Bone marrow (tissue), 2 donors: ENCODE data around the gene DOCK11.
"Not testable (repeated sequence)": the region's sequence is repeated elsewhere in the genome, so short reads cannot be mapped to it uniquely, and the experiment has no call there.

Source experiments
- DNase-seq, 2 donors: peaks; one replicate each; lab custom pipeline; 2025; lab: John Stamatoyannopoulos, UW

DOCK11 gene

GRCh38 chrX:118698516-118699170 lies 203.0 kb downstream of the DOCK11 start:
- DNase-seq, result peak in 1 of 2 donors; percentile 30

DNA sequence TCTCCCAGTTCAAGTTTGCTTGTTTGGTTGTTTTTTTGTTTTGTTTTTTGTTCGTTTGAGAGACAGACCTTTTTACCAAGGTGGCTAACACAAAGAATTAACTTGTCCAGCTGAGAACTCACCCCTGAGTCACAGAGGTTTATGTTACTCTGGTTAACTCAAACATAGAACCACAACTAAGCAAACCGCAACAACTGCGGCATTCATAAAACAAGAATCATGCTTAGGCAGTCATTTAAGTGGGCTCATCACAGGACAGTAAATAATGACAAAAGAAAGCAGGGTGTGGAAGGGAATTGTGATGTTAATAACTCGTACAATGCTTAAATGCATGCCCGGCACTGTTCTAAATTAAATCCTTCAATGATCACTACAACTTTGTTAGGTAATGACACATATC lies 207.1 kb downstream of the DOCK11 start:
- DNase-seq, result no peak

GRCh38 chrX:118706681-118707080 lies 211.1 kb downstream of the DOCK11 start:
- DNase-seq, result no peak

GRCh38 chrX:118714521-118714920 lies 218.9 kb downstream of the DOCK11 start:
- no peak for DNase-seq

- DNase-seq, result not testable (repeated sequence)
Measured at GRCh38 chrX:118715917-118716316, 220.3 kb downstream of the DOCK11 start.

- DNase-seq, result not testable (repeated sequence)
Measured at GRCh38 chrX:118716833-118717232, 221.2 kb downstream of the DOCK11 start.

- DNase-seq, result no peak
Measured at GRCh38 chrX:118717678-118718391, 222.2 kb downstream of the DOCK11 start.

DNA sequence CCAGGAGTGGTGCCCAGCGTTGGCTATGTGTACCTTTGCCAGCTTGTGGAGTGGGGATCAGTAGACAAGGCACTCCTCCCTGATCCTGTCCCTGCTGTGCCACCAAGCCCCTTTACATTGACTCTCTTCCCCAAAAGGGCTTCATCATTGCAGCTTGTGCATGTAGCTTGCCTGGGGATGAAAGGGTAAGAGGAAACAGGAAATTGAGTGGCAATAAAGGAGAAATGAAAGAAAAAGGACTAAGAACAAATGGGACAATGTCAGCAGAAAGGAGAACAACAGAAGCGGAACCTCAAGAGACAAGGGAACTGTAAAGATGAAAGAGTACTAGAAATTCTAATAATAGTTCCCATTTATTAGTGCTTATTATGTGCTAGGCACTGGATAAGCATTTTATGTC lies 223.1 kb downstream of the DOCK11 start:
- peak in 1 of 2 donors; percentile 25 for DNase-seq

GRCh38 chrX:118720058-118720707 lies 224.6 kb downstream of the DOCK11 start:
- no peak for DNase-seq

GRCh38 chrX:118723376-118723775 lies 227.8 kb downstream of the DOCK11 start:
- DNase-seq, result no peak

GRCh38 chrX:118724365-118724764 lies 228.8 kb downstream of the DOCK11 start:
- no peak for DNase-seq

- DNase-seq, result peak in 1 of 2 donors; percentile 21
Measured at GRCh38 chrX:118724775-118725174, 229.2 kb downstream of the DOCK11 start.

DNA sequence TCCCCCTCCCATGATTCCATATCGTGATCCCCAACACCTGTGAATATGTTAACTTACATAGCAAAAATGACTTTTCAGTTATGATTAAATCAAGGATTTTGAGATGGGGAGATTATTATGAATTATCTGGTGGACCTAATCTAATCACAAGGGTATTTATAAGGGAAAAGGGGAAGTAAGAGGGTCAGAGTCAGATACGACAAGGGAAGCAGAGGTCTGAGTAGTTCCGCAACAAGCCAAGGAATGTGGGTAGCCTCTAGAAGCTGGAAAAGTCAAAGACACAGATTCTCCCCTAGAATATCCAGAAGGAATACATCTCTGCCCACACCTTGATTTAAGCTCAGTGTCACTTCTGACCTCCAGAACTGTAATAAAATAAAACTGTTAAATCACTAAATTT lies 230.8 kb downstream of the DOCK11 start:
- DNase-seq, result no peak

DNA sequence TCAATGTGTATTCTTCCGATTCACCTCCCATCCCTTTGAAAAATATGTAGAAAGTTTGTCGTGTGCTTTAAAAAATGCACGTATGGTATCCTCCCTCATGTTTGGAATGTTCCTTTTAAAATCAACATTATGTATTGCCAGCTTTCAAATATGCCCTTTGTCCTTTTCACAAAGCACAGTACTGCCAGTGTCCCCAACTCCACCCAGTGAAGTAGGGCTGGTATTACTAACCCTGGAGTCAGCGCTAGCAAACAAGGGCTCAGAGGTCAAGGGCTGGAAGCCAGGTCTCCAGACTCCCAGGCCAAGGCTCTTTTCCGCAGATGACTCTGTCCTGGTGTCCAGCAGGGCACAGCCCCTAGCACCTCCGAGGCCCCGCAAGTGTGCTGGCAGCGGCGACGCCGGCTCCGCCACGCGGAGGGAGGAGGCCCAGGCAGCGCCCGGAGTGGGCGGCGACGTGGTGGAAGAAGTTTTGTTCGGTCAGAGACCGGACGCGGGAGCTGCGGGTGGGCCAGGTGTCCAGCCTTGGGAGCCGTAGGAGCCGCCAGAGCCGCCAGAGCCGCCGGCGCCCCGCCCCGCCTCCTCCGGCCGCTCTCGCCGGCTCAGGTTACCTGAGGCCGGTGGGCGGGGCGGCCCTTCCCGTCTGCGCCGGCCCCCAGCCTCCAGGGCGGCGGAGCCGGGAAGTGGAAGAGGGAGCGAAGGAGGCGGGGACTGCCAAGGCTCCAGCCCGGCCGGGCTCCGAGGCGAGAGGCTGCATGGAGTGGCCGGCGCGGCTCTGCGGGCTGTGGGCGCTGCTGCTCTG lies 231.5 kb downstream of the DOCK11 start, which contains the start of gene IL13RA1:
TSS of gene IL13RA1 (plus strand) at position 720 of the 799 bp plus-strand sequence. CDS start at position 753, 33 bp downstream.
- peak in 1 of 2 donors; percentile 11 for DNase-seq

GRCh38 chrX:118727686-118728339 lies 232.2 kb downstream of the DOCK11 start:
- no peak for DNase-seq

- DNase-seq, result no peak
Measured at GRCh38 chrX:118729042-118729652, 233.5 kb downstream of the DOCK11 start.

DNA sequence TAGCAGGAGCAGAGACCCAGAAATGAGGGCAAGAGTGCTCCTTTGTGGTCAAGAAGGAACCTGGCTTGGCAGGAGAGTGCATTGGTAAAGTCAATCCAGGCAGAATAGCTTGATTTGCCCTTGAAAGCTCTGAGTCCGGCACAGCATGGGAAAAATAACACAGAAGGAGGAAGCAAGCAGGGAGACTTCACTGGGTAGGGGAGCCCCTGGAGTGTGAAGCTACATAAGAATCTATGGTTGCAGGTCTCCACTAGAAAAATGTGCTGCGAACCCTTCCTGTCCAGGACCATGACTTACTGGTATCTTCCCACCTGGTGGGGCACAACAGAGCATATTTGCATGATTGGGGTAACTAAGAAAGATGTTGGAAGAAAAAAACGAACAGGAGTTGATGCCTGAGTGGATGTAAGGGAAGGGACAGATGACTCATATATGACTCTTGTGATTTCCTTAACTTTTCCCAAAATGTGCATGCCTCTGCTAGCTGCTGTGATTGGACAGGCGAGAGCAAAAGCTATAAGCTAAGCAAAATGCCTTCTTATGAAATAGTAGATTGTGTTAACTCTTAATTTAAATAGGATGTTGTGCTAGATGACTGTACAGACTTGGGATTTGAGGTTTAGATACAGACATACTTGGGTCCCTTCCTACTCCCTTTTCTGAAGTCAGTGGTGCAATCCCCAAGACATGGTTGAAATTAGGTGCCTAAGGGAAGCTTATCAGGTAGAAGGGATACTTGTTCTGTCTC lies 235.1 kb downstream of the DOCK11 start:
- DNase-seq, result no peak

- DNase-seq, result not testable (repeated sequence)
Measured at GRCh38 chrX:118732551-118732950, 236.9 kb downstream of the DOCK11 start.

DNA sequence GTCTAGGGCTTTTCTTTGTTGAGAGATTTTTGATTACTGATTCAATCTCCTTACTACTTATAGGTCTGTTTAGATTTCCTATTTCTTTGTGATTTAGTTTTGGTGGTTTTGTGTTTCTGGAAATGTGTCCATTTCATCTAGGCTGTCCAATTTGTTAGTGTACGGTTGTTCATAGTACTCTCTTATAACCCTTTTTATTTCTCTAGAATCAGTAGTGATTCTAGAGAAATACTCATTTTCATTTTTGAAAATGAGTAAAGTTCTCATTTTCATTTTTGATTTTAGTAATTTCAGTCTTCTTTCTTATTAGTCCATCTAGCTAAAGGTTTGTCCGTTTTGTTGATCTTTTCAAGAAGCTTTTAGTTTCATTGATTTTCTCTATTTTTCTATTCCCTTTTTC lies 239.3 kb downstream of the DOCK11 start:
- DNase-seq, result no peak
